Neural cell (in vitro differentiated cells): Measurements from ENCODE around the gene GMDS. TPM values are rescaled to one million over a fixed set of nuclear protein-coding genes. Genes with fewer than 3 reads are reported as not detected.

Experiments
- H2AFZ ChIP-seq: fragments of 200-600, 300-800 bp; sonication (generic), shearing (Covaris generic); 2 replicates; pipeline ENCODE4 v1.6.0; 2014; ENCODE audit warnings: low read depth, mild to moderate bottlenecking, antibody characterized with exemption, low read length, moderate library complexity
- H3F3A ChIP-seq: fragments of 200-600 bp; shearing (Covaris generic); 2 replicates; pipeline ENCODE4 v1.6.1; 2016; ENCODE audit warnings: mild to moderate bottlenecking, moderate library complexity, mixed read lengths, antibody characterized with exemption, low read length; ENCODE audit not compliant: insufficient read depth, poor library complexity, severe bottlenecking
- H3K27ac ChIP-seq: fragments of 200-600, 300-800 bp; sonication (generic), shearing (Covaris generic); 2 replicates; pipeline ENCODE4 v1.5.1; 2014; ENCODE audit warnings: mild to moderate bottlenecking, low read length, moderate library complexity
- H3K27me3 ChIP-seq: fragments of 300-800, 200-600 bp; sonication (generic), shearing (Covaris generic); 2 replicates; pipeline ENCODE4 v1.6.0; 2014; ENCODE audit warnings: mild to moderate bottlenecking, low read depth, low read length, moderate library complexity; ENCODE audit not compliant: insufficient read depth
- H3K36me3 ChIP-seq: fragments of 300-800, 200-600 bp; sonication (generic), shearing (Covaris generic); 2 replicates; pipeline ENCODE4 v1.5.1; 2014; ENCODE audit warnings: mild to moderate bottlenecking, antibody characterized with exemption, low read length, moderate library complexity; ENCODE audit not compliant: insufficient read depth
- H3K4me2 ChIP-seq: fragments of 300-800, 200-600 bp; sonication (generic), shearing (Covaris generic); 2 replicates; pipeline ENCODE4 v1.6.0; 2014; ENCODE audit warnings: mild to moderate bottlenecking, low read length
- H3K4me3 ChIP-seq: fragments of 300-800, 200-600 bp; sonication (generic), shearing (Covaris generic); 2 replicates; pipeline ENCODE4 v1.5.1; 2014; ENCODE audit warnings: mild to moderate bottlenecking, low read length, moderate library complexity
- H3K79me2 ChIP-seq: fragments of 200-600 bp; shearing (Covaris generic); replicated peaks from 2 replicates; pipeline ENCODE4 v1.6.0; 2014; ENCODE audit warnings: mild to moderate bottlenecking, low read length, moderate library complexity; ENCODE audit not compliant: insufficient read depth
- H3K9ac ChIP-seq: fragments of 300-800, 200-600 bp; sonication (generic), shearing (Covaris generic); 2 replicates; pipeline ENCODE4 v1.6.1; 2016; ENCODE audit warnings: mild to moderate bottlenecking, low read length, mixed read lengths
- H3K9me2 ChIP-seq: fragments of 200-600 bp; shearing (Covaris generic); 2 replicates; pipeline ENCODE4 v1.6.1; 2016; ENCODE audit warnings: mild to moderate bottlenecking, low read length, mixed read lengths; ENCODE audit not compliant: insufficient read depth
- H3K9me3 ChIP-seq: fragments of 200-600, 300-800 bp; sonication (generic), shearing (Covaris generic); 2 replicates; pipeline ENCODE4 v1.6.1; 2016; ENCODE audit warnings: mild to moderate bottlenecking, mixed run types, low read length, moderate library complexity, mixed read lengths
- H4K20me1 ChIP-seq: fragments of 200-600 bp; shearing (Covaris generic); 2 replicates; pipeline ENCODE4 v1.6.1; 2016; ENCODE audit warnings: mild to moderate bottlenecking, mixed run types; ENCODE audit not compliant: insufficient read depth
- EP300 ChIP-seq: fragments of 450-650 bp; conservative IDR thresholded peaks from 2 replicates; pipeline ENCODE4 v1.6.1; 2014; ENCODE audit warnings: antibody characterized with exemption, mild to moderate bottlenecking, moderate library complexity; ENCODE audit not compliant: poor library complexity, severe bottlenecking
- EZH2 ChIP-seq: fragments of 200-600, 300-800 bp; shearing (Covaris generic), sonication (generic); IDR thresholded peaks from 2 replicates; pipeline ENCODE4 v1.6.1; 2014; ENCODE audit warnings: antibody characterized with exemption, low read length, borderline replicate concordance, mild to moderate bottlenecking; ENCODE audit not compliant: insufficient read depth, poor library complexity, severe bottlenecking
- MXI1 ChIP-seq: fragments of 450-650 bp; conservative IDR thresholded peaks from 2 replicates; pipeline ENCODE4 v1.6.1; 2014; ENCODE audit warnings: antibody characterized with exemption, mild to moderate bottlenecking; ENCODE audit not compliant: poor library complexity, severe bottlenecking
- POLR2AphosphoS5 ChIP-seq: IDR thresholded peaks from 2 replicates; pipeline ENCODE4 v1.6.1; 2012
- RAD21 ChIP-seq: fragments of 450-650 bp; conservative IDR thresholded peaks from 2 replicates; pipeline ENCODE4 v1.6.1; 2014; ENCODE audit warnings: antibody characterized with exemption, mild to moderate bottlenecking, moderate library complexity
- SMC3 ChIP-seq: fragments of 450-650 bp; conservative IDR thresholded peaks from 2 replicates; pipeline ENCODE4 v1.6.1; 2014; ENCODE audit warnings: antibody characterized with exemption, mild to moderate bottlenecking, moderate library complexity; ENCODE audit not compliant: poor library complexity
- TAF1 ChIP-seq: IDR thresholded peaks from 2 replicates; pipeline ENCODE4 v1.6.1; 2012; ENCODE audit warnings: low read depth
- polyA plus RNA-seq: library from polyadenylated mRNA; depleted of rRNA; stranded (reverse); fragments of >200 nt; gene quantifications from 2 replicates; pipeline ENCODE4 v1.2.3, GENCODE V29; 2014
- TF ChIP-seq, protein P1 (sequence below): fragments of 450-650 bp; IDR thresholded peaks from 2 replicates; pipeline ENCODE4 v1.5.1; 2014; ENCODE audit warnings: antibody characterized with exemption, mild to moderate bottlenecking, moderate library complexity; ENCODE audit not compliant: poor library complexity, severe bottlenecking
- TF ChIP-seq, protein P2 (sequence below): IDR thresholded peaks from 2 replicates; pipeline ENCODE4 v1.6.1; 2012; ENCODE audit warnings: borderline replicate concordance

The GMDS gene
- polyA plus RNA-seq, 1 donor from 2014 or later = 11.4 TPM

DNA sequence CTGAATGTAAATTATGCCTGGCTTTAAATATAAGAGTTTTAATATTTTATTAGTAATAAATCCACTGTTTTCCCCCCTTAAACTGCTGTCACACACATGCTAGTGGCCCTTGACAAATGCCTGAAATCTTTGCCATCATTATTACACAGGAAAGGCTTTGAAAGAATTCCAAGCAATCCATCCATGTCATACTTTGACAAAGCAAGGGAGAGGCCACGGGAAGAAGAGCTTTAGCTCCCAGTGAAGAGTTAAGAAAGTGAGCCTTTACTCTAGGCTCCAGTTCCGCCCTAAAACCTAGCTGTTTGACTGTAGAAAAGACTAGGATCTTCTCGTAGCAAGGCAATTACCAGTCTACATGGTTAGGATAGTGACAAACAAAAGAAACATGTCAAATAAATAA lies 147.9 kb downstream of the GMDS start:
- Histone ChIP-seq H3K4me3 (no peak overlapping the region), H3F3A (no peaks in the 10 kb centered on the region), H4K20me1 (no peaks in the 10 kb centered on the region), H2AFZ (no peak overlapping the region), H3K9ac (no peak overlapping the region), H3K9me2 (no peaks in the 10 kb centered on the region), H3K27me3 (no peaks in the 10 kb centered on the region), H3K79me2 (no peaks in the 10 kb centered on the region), H3K4me2 (no peak overlapping the region), H3K9me3 (no peaks in the 10 kb centered on the region), H3K27ac (no peak overlapping the region), H3K36me3 (no peaks in the 10 kb centered on the region)
- no peak for TF ChIP-seq EP300

DNA sequence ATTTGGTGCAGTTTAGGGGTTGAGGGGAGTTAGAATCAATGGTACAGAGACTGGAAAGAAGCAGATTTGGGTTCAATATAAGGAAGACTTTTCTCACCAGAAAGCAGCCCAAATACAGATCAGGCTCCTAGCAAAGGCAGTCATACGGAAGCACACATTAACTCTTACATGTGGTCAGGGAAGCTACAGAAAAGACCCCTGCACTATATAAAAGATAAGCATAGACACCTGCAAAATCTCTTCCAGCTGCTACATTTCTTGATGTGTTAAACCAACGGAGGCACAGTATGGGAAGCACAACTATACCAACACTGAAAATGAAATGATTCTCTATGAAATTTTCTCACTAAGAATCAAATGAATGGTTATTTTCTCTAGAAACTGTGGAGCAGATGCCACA lies 150.8 kb downstream of the GMDS start:
- H3K4me3 ChIP-seq = no peak overlapping the region
- no peaks in the 10 kb centered on the region for H3K79me2 ChIP-seq
- H2AFZ ChIP-seq = no peak overlapping the region
- H3K27ac ChIP-seq = no peak overlapping the region
- no peaks in the 10 kb centered on the region for H3K27me3 ChIP-seq
- H3F3A ChIP-seq = no peaks in the 10 kb centered on the region
- TF ChIP-seq, protein P1, sequence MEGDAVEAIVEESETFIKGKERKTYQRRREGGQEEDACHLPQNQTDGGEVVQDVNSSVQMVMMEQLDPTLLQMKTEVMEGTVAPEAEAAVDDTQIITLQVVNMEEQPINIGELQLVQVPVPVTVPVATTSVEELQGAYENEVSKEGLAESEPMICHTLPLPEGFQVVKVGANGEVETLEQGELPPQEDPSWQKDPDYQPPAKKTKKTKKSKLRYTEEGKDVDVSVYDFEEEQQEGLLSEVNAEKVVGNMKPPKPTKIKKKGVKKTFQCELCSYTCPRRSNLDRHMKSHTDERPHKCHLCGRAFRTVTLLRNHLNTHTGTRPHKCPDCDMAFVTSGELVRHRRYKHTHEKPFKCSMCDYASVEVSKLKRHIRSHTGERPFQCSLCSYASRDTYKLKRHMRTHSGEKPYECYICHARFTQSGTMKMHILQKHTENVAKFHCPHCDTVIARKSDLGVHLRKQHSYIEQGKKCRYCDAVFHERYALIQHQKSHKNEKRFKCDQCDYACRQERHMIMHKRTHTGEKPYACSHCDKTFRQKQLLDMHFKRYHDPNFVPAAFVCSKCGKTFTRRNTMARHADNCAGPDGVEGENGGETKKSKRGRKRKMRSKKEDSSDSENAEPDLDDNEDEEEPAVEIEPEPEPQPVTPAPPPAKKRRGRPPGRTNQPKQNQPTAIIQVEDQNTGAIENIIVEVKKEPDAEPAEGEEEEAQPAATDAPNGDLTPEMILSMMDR = no peak
- no peak for TF ChIP-seq RAD21
- TF ChIP-seq, protein P2, sequence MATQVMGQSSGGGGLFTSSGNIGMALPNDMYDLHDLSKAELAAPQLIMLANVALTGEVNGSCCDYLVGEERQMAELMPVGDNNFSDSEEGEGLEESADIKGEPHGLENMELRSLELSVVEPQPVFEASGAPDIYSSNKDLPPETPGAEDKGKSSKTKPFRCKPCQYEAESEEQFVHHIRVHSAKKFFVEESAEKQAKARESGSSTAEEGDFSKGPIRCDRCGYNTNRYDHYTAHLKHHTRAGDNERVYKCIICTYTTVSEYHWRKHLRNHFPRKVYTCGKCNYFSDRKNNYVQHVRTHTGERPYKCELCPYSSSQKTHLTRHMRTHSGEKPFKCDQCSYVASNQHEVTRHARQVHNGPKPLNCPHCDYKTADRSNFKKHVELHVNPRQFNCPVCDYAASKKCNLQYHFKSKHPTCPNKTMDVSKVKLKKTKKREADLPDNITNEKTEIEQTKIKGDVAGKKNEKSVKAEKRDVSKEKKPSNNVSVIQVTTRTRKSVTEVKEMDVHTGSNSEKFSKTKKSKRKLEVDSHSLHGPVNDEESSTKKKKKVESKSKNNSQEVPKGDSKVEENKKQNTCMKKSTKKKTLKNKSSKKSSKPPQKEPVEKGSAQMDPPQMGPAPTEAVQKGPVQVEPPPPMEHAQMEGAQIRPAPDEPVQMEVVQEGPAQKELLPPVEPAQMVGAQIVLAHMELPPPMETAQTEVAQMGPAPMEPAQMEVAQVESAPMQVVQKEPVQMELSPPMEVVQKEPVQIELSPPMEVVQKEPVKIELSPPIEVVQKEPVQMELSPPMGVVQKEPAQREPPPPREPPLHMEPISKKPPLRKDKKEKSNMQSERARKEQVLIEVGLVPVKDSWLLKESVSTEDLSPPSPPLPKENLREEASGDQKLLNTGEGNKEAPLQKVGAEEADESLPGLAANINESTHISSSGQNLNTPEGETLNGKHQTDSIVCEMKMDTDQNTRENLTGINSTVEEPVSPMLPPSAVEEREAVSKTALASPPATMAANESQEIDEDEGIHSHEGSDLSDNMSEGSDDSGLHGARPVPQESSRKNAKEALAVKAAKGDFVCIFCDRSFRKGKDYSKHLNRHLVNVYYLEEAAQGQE = no peak
- no peak for TF ChIP-seq MXI1
- TF ChIP-seq TAF1 = no peak
- TF ChIP-seq EP300 = no peak
- no peak for TF ChIP-seq POLR2AphosphoS5
- no peak for TF ChIP-seq EZH2
- TF ChIP-seq SMC3 = no peak
- no peaks in the 10 kb centered on the region for H3K9me2 ChIP-seq
- H3K36me3 ChIP-seq = no peaks in the 10 kb centered on the region
- H4K20me1 ChIP-seq = no peaks in the 10 kb centered on the region
- H3K9me3 ChIP-seq = no peaks in the 10 kb centered on the region
- no peak overlapping the region for H3K9ac ChIP-seq
- no peak overlapping the region for H3K4me2 ChIP-seq

DNA sequence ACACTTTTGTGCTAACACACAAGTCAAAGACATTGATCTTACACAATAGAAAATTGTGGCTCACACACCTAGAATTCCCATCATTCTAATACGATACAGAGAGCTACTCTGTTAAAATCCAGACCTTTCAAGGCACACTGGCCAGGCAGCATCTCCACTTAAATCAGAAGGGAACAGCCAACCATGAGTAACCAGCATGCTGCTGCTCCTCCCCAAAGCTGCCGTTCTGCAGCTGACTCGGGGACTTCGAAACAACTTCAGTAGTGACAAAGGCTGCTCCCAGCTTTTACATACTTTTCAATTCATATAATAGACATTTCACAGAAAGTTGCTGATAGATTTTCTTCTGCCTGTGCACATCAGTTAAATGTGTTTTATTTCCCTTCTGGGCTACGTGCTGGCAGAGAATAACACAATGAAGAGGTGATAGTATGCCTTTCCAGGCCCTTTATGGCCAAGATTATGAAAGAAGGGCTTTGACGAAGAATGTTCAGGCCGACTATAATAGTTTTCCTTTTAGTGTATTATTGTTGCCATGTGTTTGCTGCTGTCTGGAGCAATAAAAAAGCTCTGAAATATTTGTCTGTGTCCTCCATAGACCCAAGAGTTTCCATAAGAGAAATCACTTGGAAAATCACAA lies 159.0 kb downstream of the GMDS start:
- no peaks in the 10 kb centered on the region for H3K9me2 ChIP-seq
- no peaks in the 10 kb centered on the region for H4K20me1 ChIP-seq
- H2AFZ ChIP-seq = no peak overlapping the region
- no peaks in the 10 kb centered on the region for H3K36me3 ChIP-seq
- no peak overlapping the region for H3K27ac ChIP-seq
- TF ChIP-seq MXI1 (no peak), SMC3 (no peak), RAD21 (no peak), TAF1 (no peak), POLR2AphosphoS5 (no peak), EP300 (no peak), EZH2 (no peak)
- TF ChIP-seq, protein P2 = no peak
- TF ChIP-seq, protein P1 = no peak
- no peaks in the 10 kb centered on the region for H3K27me3 ChIP-seq
- H3K79me2 ChIP-seq = no peaks in the 10 kb centered on the region
- H3K9me3 ChIP-seq = no peaks in the 10 kb centered on the region
- no peak overlapping the region for H3K4me2 ChIP-seq
- H3K9ac ChIP-seq = no peak overlapping the region
- no peaks in the 10 kb centered on the region for H3F3A ChIP-seq
- no peak overlapping the region for H3K4me3 ChIP-seq
